IMR-90 (cell line): ENCODE data around the gene MPST. TPM values are rescaled to one million over a fixed set of nuclear protein-coding genes. Genes with fewer than 3 reads are reported as not detected.

ENCODE experiments used
- ATAC-seq: fragments of 200-7000 bp; cut with Tn5 transposase; 2 replicates; pipeline ENCODE4 v1.9.1; 2020; ENCODE audit warnings: low read depth, mild to moderate bottlenecking, moderate library complexity
- BruUV-seq: library from RNA; stranded (reverse); fragments of 400-500 nt; replicated peaks from 2 replicates; lab custom pipeline; 2021; lab: Mats Ljungman, UMichigan
- CTCF ChIA-PET: fragments of 300-600 bp; formaldehyde crosslinking; extraction: SDS; loops from one replicate; lab custom pipeline; 2021; ENCODE audit warnings: antibody characterized with exemption; lab: Yijun Ruan, JAX
- POLR2A ChIA-PET: fragments of 300-600 bp; sonication (Branson Sonifier 250); formaldehyde crosslinking; loops from one replicate; lab custom pipeline; 2022; ENCODE audit warnings: antibody characterized with exemption; ENCODE audit not compliant: unreplicated experiment; lab: Charles Lee
- DNase-seq: peaks from one replicate; pipeline ENCODE4 v3.0.0; 2013
- H2AFZ ChIP-seq: replicated peaks from 2 replicates; pipeline ENCODE3; 2013; ENCODE audit warnings: low read length, mild to moderate bottlenecking; ENCODE audit not compliant: poor library complexity
- H2AK5ac ChIP-seq: 2 replicates; pipeline ENCODE4 v1.6.1; 2013; ENCODE audit warnings: low read depth, low read length, inconsistent platforms
- H2AK9ac ChIP-seq: replicated peaks from 2 replicates; pipeline ENCODE3; 2013; ENCODE audit warnings: mild to moderate bottlenecking, low read depth, low read length, moderate library complexity; ENCODE audit not compliant: poor library complexity
- H2BK120ac ChIP-seq: 2 replicates; pipeline ENCODE4 v1.6.1; 2013; ENCODE audit warnings: low read depth, low read length, inconsistent platforms
- H2BK15ac ChIP-seq: 3 replicates; pipeline ENCODE4 v1.6.1; 2013; ENCODE audit warnings: low read depth, low read length, inconsistent platforms
- H2BK20ac ChIP-seq: 2 replicates; pipeline ENCODE4 v1.6.1; 2013; ENCODE audit warnings: low read depth, mild to moderate bottlenecking, inconsistent platforms, low read length, moderate library complexity
- H2BK5ac ChIP-seq: 2 replicates; pipeline ENCODE4 v1.6.1; 2013; ENCODE audit warnings: mild to moderate bottlenecking, low read depth, low read length, inconsistent platforms; ENCODE audit not compliant: poor library complexity, severe bottlenecking
- H3K14ac ChIP-seq: replicated peaks from 2 replicates; pipeline ENCODE4 v1.6.1; 2013; ENCODE audit warnings: low read depth, low read length, inconsistent platforms
- H3K18ac ChIP-seq: 2 replicates; pipeline ENCODE4 v1.6.1; 2013; ENCODE audit warnings: low read depth, low read length, control low read depth
- H3K23ac ChIP-seq: 2 replicates; pipeline ENCODE4 v1.6.1; 2013; ENCODE audit warnings: low read depth, low read length, inconsistent platforms
- H3K27ac ChIP-seq: 2 replicates; pipeline ENCODE4 v1.5.1; 2013; ENCODE audit warnings: mild to moderate bottlenecking, control low read depth, low read length; ENCODE audit not compliant: insufficient read depth
- H3K27me3 ChIP-seq: 2 replicates; pipeline ENCODE4 v1.6.1; 2013; ENCODE audit warnings: low read length; ENCODE audit not compliant: control insufficient read depth, insufficient read depth
- H3K36me3 ChIP-seq: 2 replicates; pipeline ENCODE4 v1.6.1; 2013; ENCODE audit warnings: low read length, mixed read lengths; ENCODE audit not compliant: control insufficient read depth, insufficient read depth
- H3K4ac ChIP-seq: 2 replicates; pipeline ENCODE4 v1.6.1; 2013; ENCODE audit warnings: low read depth, low read length, inconsistent platforms
- H3K4me1 ChIP-seq: 2 replicates; pipeline ENCODE4 v1.6.1; 2013; ENCODE audit warnings: low read length, mixed read lengths; ENCODE audit not compliant: control insufficient read depth, insufficient read depth
- H3K4me2 ChIP-seq: 2 replicates; pipeline ENCODE4 v1.6.1; 2013; ENCODE audit warnings: low read depth, mild to moderate bottlenecking, control low read depth, low read length, moderate library complexity
- H3K4me3 ChIP-seq: 2 replicates; pipeline ENCODE4 v1.5.1; 2013; ENCODE audit warnings: low read depth, mild to moderate bottlenecking, control low read depth, low read length, moderate library complexity; ENCODE audit not compliant: insufficient read depth
- H3K56ac ChIP-seq: 2 replicates; pipeline ENCODE4 v1.6.1; 2013; ENCODE audit warnings: low read length, inconsistent platforms; ENCODE audit not compliant: insufficient read depth; ENCODE audit errors: extremely low read depth
- H3K79me1 ChIP-seq, 2 experiments: 2 replicates each; pipeline ENCODE4 v1.6.1; 2013; ENCODE audit warnings: low read length in 2 of 2, inconsistent platforms in 1 of 2, low read depth in 1 of 2
- H3K9ac ChIP-seq: 2 replicates; pipeline ENCODE4 v1.6.1; 2013; ENCODE audit warnings: low read depth, low read length, control low read depth
- H3K9me1 ChIP-seq: 2 replicates; pipeline ENCODE4 v1.6.1; 2013; ENCODE audit warnings: low read length, inconsistent platforms; ENCODE audit not compliant: insufficient read depth
- H3K9me3 ChIP-seq: 2 replicates; pipeline ENCODE4 v1.6.1; 2013; ENCODE audit warnings: low read length; ENCODE audit not compliant: control insufficient read depth, insufficient read depth
- H4K20me1 ChIP-seq: 2 replicates; pipeline ENCODE4 v1.6.1; 2013; ENCODE audit warnings: low read length, inconsistent platforms; ENCODE audit not compliant: insufficient read depth
- H4K5ac ChIP-seq: 2 replicates; pipeline ENCODE4 v1.6.1; 2013; ENCODE audit warnings: mild to moderate bottlenecking, low read depth, low read length, control low read depth
- H4K8ac ChIP-seq, 2 experiments: 2 replicates each; pipeline ENCODE4 v1.6.1; 2013; ENCODE audit warnings: low read depth in 2 of 2, low read length in 2 of 2, control low read depth in 1 of 2, inconsistent platforms in 1 of 2
- H4K91ac ChIP-seq: 2 replicates; pipeline ENCODE4 v1.6.1; 2013; ENCODE audit warnings: low read depth, low read length, inconsistent platforms; ENCODE audit not compliant: insufficient read depth
- BHLHE40 ChIP-seq: fragments of 150-350 bp; IDR thresholded peaks from 2 replicates; pipeline ENCODE4 v1.6.1; 2016; ENCODE audit warnings: mild to moderate bottlenecking, low read depth, low read length
- CEBPB ChIP-seq: IDR thresholded peaks from 2 replicates; pipeline ENCODE4 v1.6.1; 2012; ENCODE audit warnings: low read depth, low read length, improper control_type of control experiment
- CHD1 ChIP-seq: IDR thresholded peaks from 2 replicates; pipeline ENCODE4 v1.6.1; 2012; ENCODE audit warnings: low read depth, low read length, improper control_type of control experiment
- FOS ChIP-seq: fragments of 150-350 bp; IDR thresholded peaks from 2 replicates; pipeline ENCODE4 v1.6.1; 2016; ENCODE audit warnings: low read depth, low read length
- MAFK ChIP-seq: IDR thresholded peaks from 2 replicates; pipeline ENCODE4 v1.6.1; 2012; ENCODE audit warnings: low read depth, low read length, improper control_type of control experiment
- MAZ ChIP-seq: IDR thresholded peaks from 2 replicates; pipeline ENCODE4 v1.6.1; 2012; ENCODE audit warnings: low read depth, mild to moderate bottlenecking, low read length, improper control_type of control experiment, moderate library complexity, borderline replicate concordance
- MXI1 ChIP-seq: IDR thresholded peaks from 2 replicates; pipeline ENCODE4 v1.6.1; 2012; ENCODE audit warnings: low read depth, mild to moderate bottlenecking, low read length, moderate library complexity, borderline replicate concordance
- NFE2L2 ChIP-seq: fragments of 150-350 bp; IDR thresholded peaks from 2 replicates; pipeline ENCODE4 v1.6.1; 2016; ENCODE audit warnings: low read depth, mild to moderate bottlenecking, low read length
- WGBS, 2 experiments: methylation state at CpG; one replicate each; pipeline versions ENCODE4 v1.1.5 to v1.1.7; 2013; ENCODE audit warnings: missing lambda C conversion rate in 2 of 2; ENCODE audit not compliant: insufficient read length in 1 of 2; ENCODE audit errors: extremely low coverage in 2 of 2; 5-methylcytosine and 5-hydroxymethylcytosine counted together
- dilution Hi-C: fragments of 300-500 bp; cut with HindIII; formaldehyde crosslinking; loops from one replicate; pipeline ENCODE4 v1.14.3; 2018; ENCODE audit warnings: low sequenced_read_pairs; ENCODE audit not compliant: unreplicated experiment
- in situ Hi-C: fragments of 300-500 bp; cut with MboI; formaldehyde crosslinking; loops from 3 replicates; pipeline ENCODE4 v1.14.3; 2019; ENCODE audit warnings: low sequenced_read_pairs, inconsistent platforms, mixed read lengths
- intact Hi-C: fragments of 100-400 bp; cut with micrococcal nuclease; formaldehyde crosslinking; loops from 2 replicates; pipeline ENCODE4 v1.10.0; 2022
- polyA plus RNA-seq, 3 experiments: library from polyadenylated mRNA; depleted of rRNA; stranded (reverse); fragments of >200 nt; gene quantifications; 2 replicates each; pipeline ENCODE4 v1.2.3, GENCODE V29; 2012; ENCODE audit warnings: low replicate concordance in 1 of 3
- total RNA-seq: library from RNA; depleted of rRNA; stranded (reverse); fragments of >200 nt; gene quantifications from 2 replicates; pipeline ENCODE4 v1.2.3, GENCODE V29; 2012
- TF ChIP-seq, protein P1 (sequence below): fragments of 150-350 bp; IDR thresholded peaks from 2 replicates; pipeline ENCODE4 v1.6.1; 2017; ENCODE audit warnings: mild to moderate bottlenecking, antibody characterized with exemption, low read length, low read depth

MPST gene
- total and polyA plus RNA-seq, 2 of the 4 experiments (the other 2 are of a cell fraction) = 19.2 to 43.0 TPM

DNA sequence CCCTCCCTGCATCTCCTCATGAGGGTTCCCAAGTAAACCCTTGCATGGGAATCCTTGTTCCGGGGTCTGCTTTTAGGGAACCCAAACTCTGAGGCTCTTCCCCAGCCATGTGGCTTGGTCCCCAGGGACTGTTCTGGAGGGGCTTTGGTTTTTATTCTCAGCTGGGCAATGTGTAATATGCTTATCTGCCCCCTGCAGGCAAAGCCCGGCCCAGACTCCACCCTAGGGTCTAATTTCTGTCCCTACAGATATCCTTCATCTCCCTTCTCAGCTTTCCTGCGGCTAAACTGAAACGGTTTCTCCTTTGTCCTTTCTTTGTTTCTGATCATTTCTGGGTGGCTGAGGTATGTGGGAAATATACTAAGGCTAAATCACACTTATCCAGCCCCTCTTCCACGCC is 37.4 kb upstream of the MPST start:
- H2AK9ac ChIP-seq = no peak overlapping the region
- H3K27ac ChIP-seq = no peak overlapping the region
- no CpG with 5 or more reads among the region's 5 CpGs for WGBS, 2 experiments
- H3K23ac ChIP-seq = no peak overlapping the region
- intact Hi-C loops (no loop called here), dilution Hi-C loops (no loop called here), in situ Hi-C loops (no loop called here)
- H3K4me3 ChIP-seq = no peak overlapping the region
- H3K4ac ChIP-seq = no peak overlapping the region
- H3K9me1 ChIP-seq = no peaks in the 10 kb centered on the region
- no peak overlapping the region for H2BK20ac ChIP-seq
- no peak overlapping the region for H2AFZ ChIP-seq
- no peaks in the 10 kb centered on the region for H3K4me1 ChIP-seq
- H4K5ac ChIP-seq = no peak overlapping the region
- peaks cover 15% of the 10 kb centered on the region for H3K27me3 ChIP-seq
- ATAC-seq (no peak), DNase-seq (no peak)
- ChIA-PET CTCF (no interaction called here), POLR2A (no interaction called here)
- no peak overlapping the region for H3K4me2 ChIP-seq
- H2BK5ac ChIP-seq = no peak overlapping the region
- no peak overlapping the region for H2BK15ac ChIP-seq
- no TSS peak for BruUV-seq
- no peak for TF ChIP-seq BHLHE40
- no peak for TF ChIP-seq CEBPB
- no peak for TF ChIP-seq MXI1
- TF ChIP-seq MAFK = no peak
- no peak for TF ChIP-seq NFE2L2
- TF ChIP-seq, protein P1, sequence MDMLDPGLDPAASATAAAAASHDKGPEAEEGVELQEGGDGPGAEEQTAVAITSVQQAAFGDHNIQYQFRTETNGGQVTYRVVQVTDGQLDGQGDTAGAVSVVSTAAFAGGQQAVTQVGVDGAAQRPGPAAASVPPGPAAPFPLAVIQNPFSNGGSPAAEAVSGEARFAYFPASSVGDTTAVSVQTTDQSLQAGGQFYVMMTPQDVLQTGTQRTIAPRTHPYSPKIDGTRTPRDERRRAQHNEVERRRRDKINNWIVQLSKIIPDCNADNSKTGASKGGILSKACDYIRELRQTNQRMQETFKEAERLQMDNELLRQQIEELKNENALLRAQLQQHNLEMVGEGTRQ = no peak
- TF ChIP-seq MAZ = no peak
- no peak for TF ChIP-seq FOS
- no peak for TF ChIP-seq CHD1
- no peak overlapping the region for H2BK120ac ChIP-seq
- no peak overlapping the region for H3K9ac ChIP-seq
- no peak overlapping the region for H3K18ac ChIP-seq
- H4K8ac ChIP-seq = no peak overlapping the region
- no peaks in the 10 kb centered on the region for H3K36me3 ChIP-seq
- peaks cover 9% of the 10 kb centered on the region for H3K9me3 ChIP-seq
- no peaks in the 10 kb centered on the region for H3K79me1 ChIP-seq
- H3K14ac ChIP-seq = no peak overlapping the region
- no peak overlapping the region for H4K91ac ChIP-seq
- no peak overlapping the region for H2AK5ac ChIP-seq
- H4K20me1 ChIP-seq = no peaks in the 10 kb centered on the region
- no peak overlapping the region for H3K56ac ChIP-seq
